Measurements from ENCODE around the gene TKFC.
A peak's percentile ranks its signal among the peaks of the same experiment; 100 is the strongest.
"Not testable (repeated sequence)": the region's sequence is repeated elsewhere in the genome, so short reads cannot be mapped to it uniquely, and the experiment has no call there.

The TKFC gene

DNA sequence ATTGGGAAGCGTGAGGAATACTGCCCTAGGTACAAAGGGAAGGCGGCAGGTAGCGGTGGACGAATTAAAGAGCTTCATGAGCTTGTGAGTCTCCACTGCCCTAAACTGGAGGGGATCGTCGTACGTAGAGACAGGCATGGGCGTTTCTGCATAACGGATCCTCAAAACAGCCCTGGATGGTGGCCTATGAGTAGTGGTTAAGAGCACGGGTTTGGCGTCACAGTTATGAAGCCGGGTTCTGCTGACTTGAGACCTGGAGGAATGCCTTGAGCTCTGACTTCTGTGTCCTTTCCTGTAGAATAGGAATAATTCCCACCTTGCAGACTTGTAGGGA, 29.5 kb downstream of the TKFC start:
- peak overlapping the region; percentile 94 for H3K27ac ChIP-seq
- no peak for DNase-seq (ENCODE audit: low read depth, low spot score)

DNA sequence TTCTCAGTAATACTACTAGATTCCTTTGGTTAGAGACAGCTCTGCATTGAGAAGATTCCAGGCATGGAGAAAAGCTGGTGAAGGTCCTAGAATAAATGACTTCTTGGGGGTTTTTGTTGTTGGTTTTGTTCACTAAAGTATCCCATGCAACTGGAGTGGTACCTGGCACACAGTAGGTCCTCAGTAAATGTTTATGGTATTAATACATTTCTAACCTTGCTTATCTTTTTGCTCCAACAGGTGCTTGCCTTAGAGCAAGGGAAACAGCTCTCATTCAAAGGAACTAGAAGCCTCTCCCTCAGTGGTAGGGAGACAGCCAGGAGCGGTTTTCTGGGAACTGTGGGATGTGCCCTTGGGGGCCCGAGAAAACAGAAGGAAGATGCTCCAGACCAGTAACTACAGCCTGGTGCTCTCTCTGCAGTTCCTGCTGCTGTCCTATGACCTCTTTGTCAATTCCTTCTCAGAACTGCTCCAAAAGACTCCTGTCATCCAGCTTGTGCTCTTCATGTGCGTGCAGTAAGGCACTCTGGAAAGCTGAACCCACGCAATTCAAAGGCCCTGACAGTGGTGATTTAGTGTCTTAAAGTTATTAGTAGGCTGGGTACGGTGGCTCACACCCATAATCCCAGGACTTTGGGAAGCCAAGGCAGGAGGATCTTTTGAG, 31.1 kb downstream of the TKFC start:
- no peak overlapping the region for H3K27ac ChIP-seq
- no peak for DNase-seq (ENCODE audit: low read depth, low spot score)

DNA sequence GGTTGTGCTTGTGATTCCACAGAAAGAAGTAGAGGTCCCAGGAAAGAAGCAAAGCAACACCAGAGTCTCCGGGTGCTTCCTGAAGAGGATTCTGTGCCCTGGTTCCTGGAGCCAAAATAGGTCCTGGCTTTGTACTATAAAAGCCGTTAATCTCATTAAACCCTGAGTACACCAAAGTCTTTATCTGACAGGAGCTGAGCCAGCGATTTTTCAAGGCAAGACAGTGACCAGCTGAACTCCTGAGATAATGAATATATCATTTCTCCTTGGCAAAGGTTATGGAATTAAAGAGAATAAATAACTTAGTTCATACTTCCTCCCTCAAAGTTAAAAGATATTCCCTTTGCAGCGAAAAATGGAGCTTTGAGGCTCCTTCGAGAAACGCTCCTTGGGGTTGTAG, 34.4 kb downstream of the TKFC start:
- DNase-seq (ENCODE audit: low read depth, low spot score), result no peak
- H3K27ac ChIP-seq, result no peak overlapping the region

DNA sequence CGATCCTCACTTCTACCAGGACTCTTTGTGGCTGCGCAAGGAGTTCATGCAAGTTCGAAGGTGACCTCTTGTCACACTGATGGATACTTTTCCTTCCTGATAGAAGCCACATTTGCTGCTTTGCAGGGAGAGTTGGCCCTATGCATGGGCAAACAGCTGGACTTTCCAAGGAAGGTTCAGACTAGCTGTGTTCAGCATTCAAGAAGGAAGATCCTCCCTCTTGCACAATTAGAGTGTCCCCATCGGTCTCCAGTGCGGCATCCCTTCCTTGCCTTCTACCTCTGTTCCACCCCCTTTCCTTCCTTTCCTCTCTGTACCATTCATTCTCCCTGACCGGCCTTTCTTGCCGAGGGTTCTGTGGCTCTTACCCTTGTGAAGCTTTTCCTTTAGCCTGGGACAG, 35.6 kb downstream of the TKFC start:
- H3K27ac ChIP-seq, result peak overlapping the region; percentile 84
- no peak for DNase-seq (ENCODE audit: low read depth, low spot score)

DNA sequence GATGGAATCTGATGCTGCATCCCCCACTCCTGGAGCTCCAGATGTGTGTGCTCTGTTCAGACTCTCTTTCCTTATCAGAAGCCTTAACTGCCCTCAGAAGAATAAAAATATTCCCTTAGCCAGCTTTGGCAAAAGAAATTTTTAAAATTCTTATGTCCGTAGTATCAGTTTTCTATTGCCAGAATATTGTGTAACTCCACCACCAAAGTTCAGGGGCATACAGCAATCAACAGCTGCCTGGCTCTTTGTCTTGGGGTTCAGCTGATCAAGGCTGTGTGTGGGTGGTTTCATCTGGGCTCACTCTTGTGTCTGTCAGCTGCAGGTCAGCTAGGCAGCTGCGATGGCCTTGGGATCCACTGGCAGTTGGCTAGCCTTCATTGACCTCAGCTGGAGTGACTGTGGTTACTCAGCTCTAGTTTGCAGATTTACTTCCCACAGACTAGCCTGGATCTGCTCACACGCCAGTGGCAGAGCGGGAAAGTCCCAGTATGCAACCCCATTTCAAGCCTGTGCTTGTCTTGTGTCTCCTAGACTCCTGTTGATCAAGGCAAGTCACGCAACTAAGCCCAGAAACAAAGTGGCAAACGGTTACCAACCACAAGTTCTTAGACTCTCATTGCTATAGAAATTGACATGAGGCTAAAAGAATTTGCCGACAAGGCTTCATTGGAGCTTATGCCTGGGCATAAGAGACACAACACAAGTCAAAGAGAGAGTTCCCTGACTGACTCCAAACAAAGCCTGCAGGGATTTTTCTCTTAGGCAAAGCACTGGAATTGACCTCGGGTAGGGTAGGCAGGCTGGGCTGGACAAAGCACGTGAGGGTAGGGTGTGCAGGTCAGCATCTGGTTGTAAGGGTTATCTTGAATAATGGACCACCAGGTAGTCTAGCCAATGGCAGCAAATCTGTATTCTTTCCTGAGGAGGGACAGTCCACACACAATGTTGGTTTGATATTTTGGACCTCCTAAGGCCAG, 36.6 kb downstream of the TKFC start:
- peak overlapping the region; percentile 84 for H3K27ac ChIP-seq
- DNase-seq (ENCODE audit: low read depth, low spot score), result peak; percentile 100

DNA sequence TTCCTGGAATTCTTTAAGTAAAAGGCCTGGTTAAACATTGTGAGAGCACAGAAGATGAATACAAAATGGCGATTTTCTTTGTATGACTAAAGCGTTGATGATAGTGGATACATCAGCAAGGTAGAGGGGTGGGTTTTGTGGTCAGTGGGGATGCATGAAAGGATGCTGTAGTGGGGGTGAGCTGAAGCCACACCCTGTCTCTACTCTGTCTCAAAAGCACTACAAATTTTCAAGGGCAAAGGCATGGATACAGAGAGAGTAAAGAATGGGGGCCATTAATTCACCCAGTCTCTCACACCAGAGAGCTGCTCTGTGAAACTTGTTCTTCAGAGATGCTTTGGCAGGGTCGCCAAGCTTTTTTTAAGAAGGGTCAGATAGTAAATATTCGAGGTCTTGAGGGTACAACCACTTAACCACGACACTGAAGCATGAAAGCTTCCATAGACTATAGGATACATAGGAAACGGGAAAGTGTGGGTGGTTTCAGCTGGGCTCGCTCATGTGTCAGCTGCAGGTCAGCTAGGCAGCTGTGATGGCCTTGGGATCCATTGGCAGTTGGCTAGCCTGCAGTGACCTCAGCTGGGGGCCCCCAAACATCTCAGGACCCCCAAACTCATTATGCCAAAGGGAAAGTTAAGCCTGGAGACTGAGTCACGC, 37.4 kb downstream of the TKFC start:
- DNase-seq (ENCODE audit: low read depth, low spot score), result no peak
- H3K27ac ChIP-seq, result peak overlapping the region; percentile 84

DNA sequence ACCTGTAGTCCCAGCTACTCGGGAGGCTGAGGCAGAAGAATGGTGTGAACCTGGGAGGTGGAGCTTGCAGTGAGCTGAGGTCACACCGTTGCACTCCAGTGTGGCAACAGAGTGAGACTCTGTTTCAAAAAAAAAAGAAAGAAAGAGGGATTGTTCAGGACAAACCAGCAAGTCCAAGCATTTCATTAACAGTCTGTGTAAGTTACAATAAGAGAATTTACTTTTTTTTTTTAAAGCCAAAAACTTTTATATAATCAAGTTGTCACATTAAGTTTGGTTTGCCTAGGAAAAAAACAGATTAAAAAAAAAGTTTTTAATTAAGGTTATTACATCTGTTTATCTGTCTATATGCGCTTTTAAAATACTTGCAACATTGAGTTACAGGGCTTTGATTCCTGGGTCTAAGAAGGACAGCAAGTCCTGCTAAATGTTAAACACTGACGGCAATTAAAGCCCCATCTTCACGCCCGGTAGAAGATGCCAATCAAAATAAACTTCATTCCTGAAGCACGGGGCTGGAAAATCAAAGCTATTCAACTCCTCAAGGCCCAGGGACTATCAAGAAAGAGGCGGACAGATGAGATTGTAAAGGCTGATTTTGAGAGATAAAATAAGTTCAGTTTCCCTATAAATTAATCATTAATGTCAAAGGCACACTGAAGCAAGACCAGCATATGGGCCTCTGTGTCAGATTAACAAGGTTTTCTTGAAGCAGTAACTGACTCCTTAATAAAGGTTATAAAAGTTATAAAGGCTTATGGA, 39.8 kb downstream of the TKFC start:
- no peak overlapping the region for H3K27ac ChIP-seq
- DNase-seq (ENCODE audit: low read depth, low spot score), result no peak

DNA sequence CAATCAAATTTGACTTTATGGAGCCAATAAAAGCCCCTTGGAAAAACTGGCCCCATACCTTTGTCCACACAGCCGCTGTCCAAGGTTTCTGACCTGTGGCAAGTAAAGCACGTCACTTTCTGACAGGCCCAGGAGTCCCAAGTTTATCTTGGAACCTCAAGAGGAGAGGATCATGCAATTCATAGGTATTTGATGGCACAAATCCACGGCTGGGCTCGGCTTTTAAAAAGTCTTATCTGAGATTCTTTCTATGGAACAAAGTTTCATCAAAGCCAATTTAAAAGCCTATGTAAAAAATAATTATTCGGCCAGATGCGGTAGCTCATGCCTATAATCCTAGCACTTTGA, 42.7 kb downstream of the TKFC start:
- DNase-seq (ENCODE audit: low read depth, low spot score), result no peak
- H3K27ac ChIP-seq, result peak overlapping the region; percentile 9

DNA sequence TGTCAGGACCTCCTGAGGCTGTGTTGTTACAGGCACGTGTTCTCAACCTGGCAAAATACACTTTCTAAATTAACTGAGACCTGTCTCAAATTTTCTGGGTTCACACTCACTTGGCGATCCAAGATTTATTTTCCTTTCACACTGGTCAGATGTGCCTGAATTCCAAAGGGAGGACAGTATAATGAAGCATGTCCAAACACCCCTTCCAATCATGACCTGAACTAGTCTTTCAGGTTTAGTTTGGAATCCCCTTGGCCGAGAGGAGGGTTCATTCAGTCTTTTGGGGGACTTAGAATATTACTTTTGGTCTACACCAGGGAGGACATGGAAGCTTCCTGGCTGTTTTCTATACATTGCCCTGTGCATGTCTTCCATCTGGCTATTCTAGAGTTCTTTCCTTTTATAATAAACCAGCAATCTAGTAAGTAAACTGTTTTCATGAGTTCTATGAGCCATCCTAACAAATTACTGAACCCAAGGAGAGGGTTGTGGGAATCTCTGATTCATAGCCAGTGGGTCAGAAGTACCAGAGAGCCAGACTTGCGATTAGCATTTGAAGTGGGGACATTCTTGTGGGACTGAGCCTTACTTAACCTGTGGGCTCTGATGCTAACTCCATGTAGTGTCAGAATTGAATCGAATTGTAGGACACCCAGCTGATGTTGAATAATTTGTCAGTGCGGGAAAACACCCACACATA, 44.6 kb downstream of the TKFC start:
- H3K27ac ChIP-seq, result peak overlapping the region; percentile 81

DNA sequence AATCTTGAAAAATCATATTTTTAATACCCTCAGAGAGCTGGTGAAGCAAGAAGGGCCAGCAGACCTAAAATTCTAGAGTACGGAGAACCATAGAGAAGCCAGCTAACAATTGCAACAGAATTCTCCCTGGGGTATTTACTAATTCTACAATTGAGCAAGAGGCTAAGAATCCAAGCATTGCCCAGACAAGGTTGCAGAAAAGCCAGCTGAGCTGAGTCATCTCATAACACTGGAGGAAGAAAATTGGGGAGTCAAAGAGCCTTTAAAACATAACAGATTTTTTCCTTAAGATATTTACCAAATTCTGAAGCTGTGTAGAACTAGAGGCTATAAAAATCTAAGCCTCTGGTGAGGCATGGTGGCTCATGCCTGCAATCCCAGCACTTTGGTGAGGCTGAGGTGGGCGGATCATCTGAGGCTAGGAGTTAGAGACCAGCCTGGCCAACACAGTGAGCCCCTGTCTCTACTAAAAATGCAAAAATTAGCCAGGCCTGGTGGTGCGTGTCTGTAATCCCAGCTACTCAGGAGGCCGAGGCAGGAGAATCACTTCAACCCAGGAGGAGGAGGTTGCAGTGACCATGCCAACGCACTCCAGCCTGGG, 45.8 kb downstream of the TKFC start:
- DNase-seq (ENCODE audit: low read depth, low spot score), result peak; percentile 81

More for the DNA sequence above, 44.6 kb downstream of the TKFC start:
- no peak for DNase-seq (ENCODE audit: low read depth, low spot score)

DNA sequence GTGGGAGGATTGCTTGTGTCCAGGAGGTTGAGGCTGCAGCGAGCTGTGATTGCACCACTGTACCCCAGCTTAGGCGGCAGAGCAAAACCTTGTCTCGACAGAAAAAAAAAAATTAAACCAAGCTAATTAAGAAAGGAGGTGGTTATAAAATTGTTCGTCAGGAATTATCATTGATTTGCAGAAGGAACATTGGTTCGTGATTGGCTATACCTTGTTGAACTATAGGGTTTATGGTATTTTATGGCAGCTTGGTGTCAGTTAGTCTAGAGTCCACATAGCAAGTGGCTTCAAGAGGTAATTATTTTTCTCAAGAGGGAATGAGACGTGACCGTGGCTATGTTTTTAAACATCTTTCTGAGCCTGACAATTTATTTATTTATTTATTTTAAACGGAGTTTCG, 47.9 kb downstream of the TKFC start:
- DNase-seq (ENCODE audit: low read depth, low spot score), result no peak
- no peak overlapping the region for H3K27ac ChIP-seq

More for the DNA sequence above, 45.8 kb downstream of the TKFC start:
- H3K27ac ChIP-seq, result peak overlapping the region; percentile 81

DNA sequence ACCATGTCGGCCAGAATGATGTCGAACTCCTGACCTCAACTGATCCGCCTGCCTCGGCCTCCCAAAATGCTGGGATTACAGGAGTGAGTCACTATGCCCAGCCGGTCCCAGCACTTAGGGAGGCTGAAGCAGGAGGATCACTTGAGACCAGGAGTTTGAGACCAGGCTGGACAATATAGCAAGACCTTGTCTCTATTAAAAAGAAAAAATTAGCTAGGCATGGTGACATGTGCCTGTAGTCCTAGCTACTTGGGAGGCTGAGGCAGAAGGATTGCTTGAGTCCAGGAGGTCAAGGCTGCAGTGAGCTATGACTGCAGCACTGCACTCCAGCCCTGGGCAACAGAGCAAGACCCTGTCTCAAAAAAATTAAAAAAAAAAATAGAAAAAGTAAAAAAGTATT, 50.8 kb downstream of the TKFC start:
- H3K27ac ChIP-seq; DNase-seq (ENCODE audit: low read depth, low spot score): not testable (repeated sequence)

DNA sequence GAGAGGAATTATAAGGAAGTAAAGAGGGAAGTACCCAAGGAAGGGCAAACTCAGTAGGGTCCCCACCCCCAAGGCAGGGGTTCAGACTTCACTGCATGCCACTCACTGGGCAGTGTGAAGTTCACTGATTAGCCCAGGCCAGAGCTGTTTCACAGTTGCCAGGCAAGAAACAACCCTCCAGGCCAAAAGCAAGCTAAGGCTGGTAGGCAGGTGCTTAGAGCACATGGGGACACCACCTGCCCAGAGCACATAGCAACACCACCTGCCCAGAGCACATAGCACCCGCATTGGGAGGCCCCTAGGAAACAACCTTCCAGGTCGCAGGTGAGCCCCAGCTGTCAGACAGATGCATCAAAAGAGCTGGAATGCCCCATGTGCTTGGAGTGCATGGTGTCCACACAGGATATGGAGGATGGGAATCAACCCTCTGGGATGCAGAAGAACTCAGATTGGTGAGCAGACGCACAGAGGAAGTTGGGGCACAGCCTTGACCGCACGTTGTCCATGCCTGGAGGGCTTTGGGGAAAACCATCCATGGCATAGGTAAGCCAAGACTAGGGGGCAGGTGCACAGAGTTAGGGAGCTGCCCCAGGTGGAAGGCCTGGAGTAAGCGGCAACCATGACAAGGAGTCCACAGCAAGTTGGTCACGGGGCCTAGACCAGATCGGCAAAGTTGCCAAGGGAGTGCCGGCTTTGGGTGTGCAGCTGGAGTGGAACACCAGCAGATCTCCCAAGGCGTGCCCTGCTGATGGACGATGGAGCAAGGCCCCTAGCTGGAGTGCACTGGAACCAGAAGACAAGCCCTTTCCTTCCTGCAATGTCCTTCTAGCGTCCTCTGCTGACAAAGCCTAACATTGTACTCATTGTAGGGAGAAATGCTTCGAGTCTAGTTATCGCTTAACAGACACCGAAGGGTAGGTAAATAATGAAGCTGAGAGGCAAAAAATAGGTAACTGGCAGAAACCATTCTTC, 51.5 kb downstream of the TKFC start:
- no peak for DNase-seq (ENCODE audit: low read depth, low spot score)
- H3K27ac ChIP-seq, result no peak overlapping the region

DNA sequence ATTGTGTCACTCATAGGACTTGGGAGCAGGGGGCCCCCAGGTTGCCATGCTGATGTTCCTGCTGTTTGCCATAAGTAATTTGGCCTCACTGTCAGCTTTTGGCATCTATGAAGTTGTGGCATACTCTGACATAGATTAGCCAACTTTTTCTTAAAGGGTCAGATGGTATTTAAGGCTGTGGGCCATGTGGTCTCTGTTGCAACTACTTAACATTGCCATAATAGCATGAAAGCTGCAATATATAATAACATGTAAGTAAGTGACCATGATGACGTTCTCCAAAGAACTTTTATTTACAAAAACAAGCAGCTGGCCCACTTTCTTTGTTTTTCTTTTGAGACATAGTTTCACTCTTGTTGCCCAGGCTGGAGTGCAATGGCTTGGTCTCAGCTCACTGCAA, 57.1 kb downstream of the TKFC start:
- DNase-seq (ENCODE audit: low read depth, low spot score), result no peak
- no peak overlapping the region for H3K27ac ChIP-seq

DNA sequence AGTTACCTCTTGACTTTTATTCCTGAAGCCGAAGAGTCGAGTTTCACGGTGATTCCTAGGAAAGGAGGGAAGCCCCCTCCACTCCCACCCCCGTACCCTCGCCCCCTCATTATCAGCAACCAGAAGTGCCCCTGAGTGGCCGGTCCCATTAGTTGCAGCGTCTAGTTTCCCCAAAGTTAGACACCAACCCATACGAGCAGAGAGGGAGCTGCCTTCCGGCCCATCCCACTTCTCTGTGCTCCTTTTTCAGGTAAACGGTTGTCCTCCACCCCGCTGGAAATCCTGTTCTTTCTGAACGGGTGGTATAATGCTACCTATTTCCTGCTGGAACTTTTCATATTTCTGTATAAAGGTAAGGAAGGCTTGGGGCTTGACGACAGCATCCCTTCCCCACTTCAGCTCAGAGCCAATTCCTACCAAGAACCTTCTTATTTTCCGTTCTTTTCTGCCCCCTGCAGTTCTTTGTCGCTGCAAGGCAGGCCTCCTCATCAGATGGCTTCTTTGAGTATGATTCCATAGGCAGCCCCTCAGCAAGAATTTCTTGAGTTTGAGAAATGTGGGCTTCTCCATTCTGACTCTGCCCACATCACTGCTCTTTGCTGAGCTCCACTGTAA, 60.1 kb downstream of the TKFC start:
- peak overlapping the region; percentile 70 for H3K27ac ChIP-seq
- DNase-seq (ENCODE audit: low read depth, low spot score), result no peak

Measured in epithelial cell of prostate (primary cell).